ENCODE measurements around the gene MEIKIN. TPM values are rescaled to one million over a fixed set of nuclear protein-coding genes. Genes with fewer than 3 reads are reported as not detected.

The MEIKIN gene
- total RNA-seq, 1 experiment from 2014 or later = not detected

GRCh38 chr5:131990716-131991115 is 45.3 kb upstream of the MEIKIN start:
- no peak overlapping the region for H3T11ph ChIP-seq (ENCODE audit: low read length)
- H3K36me3 Mint-ChIP-seq (ENCODE audit: insufficient read depth in 1 of 3, low read depth in 3 of 3) = no peaks in the 10 kb centered on the region
- WGBS (ENCODE audit: extremely low coverage, insufficient read length, low lambda C conversion rate) = no CpG with 5 or more reads among the region's 13 CpGs

More at GRCh38 chr5:131990716-131991115, 45.3 kb upstream of the MEIKIN start:
- H3K14ac ChIP-seq (ENCODE audit: insufficient read depth, low read length) = no peak overlapping the region
- H3K4me3 Mint-ChIP-seq = no peak overlapping the region
- H3K4me1 ChIP-seq (ENCODE audit: insufficient read depth, low read length) = peaks cover 2% of the 10 kb centered on the region; the same call in 1 of the 2 replicates
- no peak overlapping the region for H2BK12ac ChIP-seq (ENCODE audit: insufficient read length, low read depth, low read length)
- H3K79me2 ChIP-seq (ENCODE audit: insufficient read depth, low read length) = no peaks in the 10 kb centered on the region
- no peaks in the 10 kb centered on the region for H3K27me3 ChIP-seq (ENCODE audit: insufficient read depth, low read length)
- H3K27ac ChIP-seq (ENCODE audit: insufficient read length, low read depth, low read length) = no peak overlapping the region
- H3K27ac Mint-ChIP-seq = no peak overlapping the region
- no peak for DNase-seq
- no peak overlapping the region for H2BK15ac ChIP-seq (ENCODE audit: low read depth, low read length)
- H2BK5ac ChIP-seq (ENCODE audit: insufficient read length, low read length) = no peak overlapping the region
- H3K9me3 Mint-ChIP-seq = no peaks in the 10 kb centered on the region
- H3K9me3 ChIP-seq (ENCODE audit: control insufficient read depth, low read depth, low read length) = no peaks in the 10 kb centered on the region
- H3K4ac ChIP-seq (ENCODE audit: low read depth, low read length) = no peak overlapping the region
- H3K18ac ChIP-seq (ENCODE audit: insufficient read length, low read depth, low read length) = no peak overlapping the region
- H4K20me1 ChIP-seq (ENCODE audit: control insufficient read depth, insufficient read depth, insufficient read length) = no peaks in the 10 kb centered on the region
- H2AFZ ChIP-seq (ENCODE audit: low read length) = no peak overlapping the region
- H3K79me1 ChIP-seq (ENCODE audit: insufficient read depth, low read depth, low read length, poor library complexity, severe bottlenecking) = no peaks in the 10 kb centered on the region
- no peak overlapping the region for H3K23ac ChIP-seq (ENCODE audit: insufficient read length, low read depth, low read length)
- H4K5ac ChIP-seq (ENCODE audit: insufficient read length, low read depth, low read length) = no peak overlapping the region
- no peak overlapping the region for H4K8ac ChIP-seq (replicated peaks; ENCODE audit: insufficient read length, low read depth, low read length)
- peaks cover 17 to 23% of the 10 kb centered on the region in 2 experiments for H3K4me1 Mint-ChIP-seq
- H3K4me2 ChIP-seq (ENCODE audit: insufficient read depth, insufficient read length, low read length) = no peak overlapping the region
- no peak overlapping the region for H3K56ac ChIP-seq (ENCODE audit: insufficient read length, low read depth, low read length)
- no peak overlapping the region for H2BK120ac ChIP-seq (ENCODE audit: low read depth, low read length, poor library complexity, severe bottlenecking)
- no peaks in the 10 kb centered on the region; the same call in 1 of the 2 replicates for H3K27me3 Mint-ChIP-seq (ENCODE audit: low read depth)
- no peak for TF ChIP-seq CTCF (conservative IDR thresholded peaks at IDR 0.05)
- no peak overlapping the region for H2AK5ac ChIP-seq (ENCODE audit: insufficient read length, low read length)
- no peaks in the 10 kb centered on the region for H3K23me2 ChIP-seq (ENCODE audit: insufficient read length, low read depth, low read length, poor library complexity, severe bottlenecking)
- H4K91ac ChIP-seq (ENCODE audit: insufficient read length, low read depth, low read length) = no peak overlapping the region
- H3K9ac ChIP-seq (ENCODE audit: extremely low read depth, insufficient read length, low read length) = no peak overlapping the region
- H2BK20ac ChIP-seq (ENCODE audit: low read depth, low read length, poor library complexity, severe bottlenecking) = no peak overlapping the region

Measured in H9 (cell line).